Lung (tissue), 12 donors: ENCODE measurements around the gene KRTAP10-11. TPM values are rescaled to one million over a fixed set of nuclear protein-coding genes. Genes with fewer than 3 reads are reported as not detected.
A peak's percentile ranks its signal among the peaks of the same experiment; 100 is the strongest.
"Not testable (repeated sequence)": the region's sequence is repeated elsewhere in the genome, so short reads cannot be mapped to it uniquely, and the experiment has no call there.

Source experiments
- ATAC-seq: fragments of 200-7000 bp; cut with Tn5 transposase; one replicate; pipeline ENCODE4 v1.9.1; 2020; ENCODE audit warnings: moderate number of reproducible peaks; ENCODE audit not compliant: insufficient read depth, low FRiP score
- DNase-seq, 3 donors: peaks; one replicate each; pipeline ENCODE4 v3.0.0-alpha.2; 2013 to 2017
- H3K27ac ChIP-seq, 2 donors: one replicate each; pipeline ENCODE4 v1.5.1; 2013; ENCODE audit warnings: mild to moderate bottlenecking in 2 of 2, moderate library complexity in 2 of 2, control low read depth in 1 of 2, inconsistent platforms in 1 of 2, low read depth in 1 of 2, low read length in 1 of 2
- H3K27me3 ChIP-seq, 3 donors: one replicate each; pipeline ENCODE4 v1.5.1; 2013; ENCODE audit warnings: low read length in 2 of 3; ENCODE audit not compliant: control insufficient read depth in 3 of 3, insufficient read depth in 3 of 3
- H3K36me3 ChIP-seq, 4 donors: one replicate each; pipeline ENCODE4 v1.5.1; 2013; ENCODE audit warnings: low read length in 4 of 4, mild to moderate bottlenecking in 1 of 4, moderate library complexity in 1 of 4; ENCODE audit not compliant: control insufficient read depth in 4 of 4, insufficient read depth in 4 of 4
- H3K4me1 ChIP-seq, 5 donors: one replicate each; pipeline ENCODE4 v1.5.1; 2013; ENCODE audit warnings: low read length in 5 of 5, mild to moderate bottlenecking in 2 of 5, moderate library complexity in 1 of 5; ENCODE audit not compliant: control insufficient read depth in 5 of 5, insufficient read depth in 5 of 5
- H3K4me3 ChIP-seq: one replicate; pipeline ENCODE4 v1.5.1; 2013; ENCODE audit warnings: mild to moderate bottlenecking, control low read depth, moderate library complexity
- H3K9ac ChIP-seq, 2 donors: one replicate each; pipeline ENCODE4 v1.5.1; 2013; ENCODE audit warnings: low read length in 2 of 2, control low read depth in 1 of 2; ENCODE audit not compliant: insufficient read depth in 1 of 2
- H3K9me3 ChIP-seq, 4 donors: one replicate each; pipeline ENCODE4 v1.5.1; 2013; ENCODE audit warnings: low read length in 3 of 4, mild to moderate bottlenecking in 1 of 4, moderate library complexity in 1 of 4; ENCODE audit not compliant: control insufficient read depth in 4 of 4, insufficient read depth in 3 of 4
- WGBS, 2 donors: extraction: QIAGEN DNeasy Blood & Tissue Kit; methylation state at CpG; one replicate each; pipeline ENCODE4 v1.1.7; 2013; 5-methylcytosine and 5-hydroxymethylcytosine counted together
- polyA plus RNA-seq, 2 donors: library from polyadenylated mRNA; stranded (reverse); fragments of 200-250 nt; gene quantifications; one replicate each; pipeline ENCODE4 v1.2.1, GENCODE V29; 2013
- total RNA-seq, 2 donors: library from RNA; depleted of rRNA in 1 of 2; stranded (reverse); fragments of >200 nt in 1 of 2; gene quantifications; one replicate each; pipeline ENCODE4 v1.2.1, GENCODE V29; 2014 to 2021
- TF ChIP-seq, protein P1 (sequence below): IDR thresholded peaks from 2 replicates; pipeline ENCODE4 v1.5.1; 2012; ENCODE audit warnings: mild to moderate bottlenecking; ENCODE audit errors: control extremely low read depth, extremely low read depth
- donor health status: control.
- donor health status: control.
- donor health status: Bipolar disorder and iron deficiency.
- donor health status: healthy.
- donor health status: DM: yes; HTN: yes; CAD: no.

Gene KRTAP10-11
- total and polyA plus RNA-seq, 4 donors = not detected

DNA sequence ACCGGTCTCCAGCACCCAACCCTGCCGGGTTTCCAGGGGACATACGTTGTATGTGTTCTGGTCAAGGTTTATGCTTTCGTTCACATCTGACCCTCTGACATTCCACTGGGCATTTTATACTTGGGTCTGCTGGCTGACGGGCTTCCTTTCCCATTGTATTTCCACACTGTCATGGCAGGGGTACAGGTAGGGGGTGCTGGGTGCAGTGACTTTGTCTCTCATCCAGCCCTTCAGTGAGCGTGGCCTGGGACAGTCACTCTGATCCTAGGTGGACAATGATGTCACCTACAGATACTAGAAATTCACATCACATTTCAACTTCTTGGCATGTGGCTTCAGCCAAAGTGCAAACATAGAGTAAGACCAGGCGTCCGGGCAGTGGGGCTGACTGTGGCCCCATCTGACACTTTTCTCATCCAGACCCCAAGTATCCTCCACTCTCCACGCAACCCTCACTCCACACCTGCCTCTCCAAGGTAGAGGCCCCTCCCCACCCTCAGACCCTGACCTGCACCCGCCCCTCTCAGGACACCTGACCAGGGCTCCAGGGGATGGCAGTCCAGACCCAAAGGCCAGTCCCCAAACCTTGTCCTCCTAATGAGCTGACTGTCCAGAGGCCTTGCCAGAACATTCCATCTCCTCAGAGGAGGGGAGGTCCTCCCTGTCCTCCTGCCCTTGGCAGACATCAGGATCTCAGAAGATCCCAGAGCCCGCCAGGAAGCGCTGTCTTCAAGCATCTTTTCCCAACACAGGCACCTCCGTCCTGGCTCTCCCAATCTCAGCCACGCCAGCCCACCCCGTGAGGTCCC is 9.8 kb upstream of the KRTAP10-11 start:
- TF ChIP-seq, protein P1, sequence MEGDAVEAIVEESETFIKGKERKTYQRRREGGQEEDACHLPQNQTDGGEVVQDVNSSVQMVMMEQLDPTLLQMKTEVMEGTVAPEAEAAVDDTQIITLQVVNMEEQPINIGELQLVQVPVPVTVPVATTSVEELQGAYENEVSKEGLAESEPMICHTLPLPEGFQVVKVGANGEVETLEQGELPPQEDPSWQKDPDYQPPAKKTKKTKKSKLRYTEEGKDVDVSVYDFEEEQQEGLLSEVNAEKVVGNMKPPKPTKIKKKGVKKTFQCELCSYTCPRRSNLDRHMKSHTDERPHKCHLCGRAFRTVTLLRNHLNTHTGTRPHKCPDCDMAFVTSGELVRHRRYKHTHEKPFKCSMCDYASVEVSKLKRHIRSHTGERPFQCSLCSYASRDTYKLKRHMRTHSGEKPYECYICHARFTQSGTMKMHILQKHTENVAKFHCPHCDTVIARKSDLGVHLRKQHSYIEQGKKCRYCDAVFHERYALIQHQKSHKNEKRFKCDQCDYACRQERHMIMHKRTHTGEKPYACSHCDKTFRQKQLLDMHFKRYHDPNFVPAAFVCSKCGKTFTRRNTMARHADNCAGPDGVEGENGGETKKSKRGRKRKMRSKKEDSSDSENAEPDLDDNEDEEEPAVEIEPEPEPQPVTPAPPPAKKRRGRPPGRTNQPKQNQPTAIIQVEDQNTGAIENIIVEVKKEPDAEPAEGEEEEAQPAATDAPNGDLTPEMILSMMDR = no peak
- no peak for ATAC-seq
- peaks cover 0 to 11% (median 5%) of the 10 kb centered on the region in 4 donors for H3K9me3 ChIP-seq

GRCh38 chr21:44637018-44637850 is 9.0 kb upstream of the KRTAP10-11 start, which contains the start of gene KRTAP10-10:
TSS of gene KRTAP10-10 (plus strand) at chr21:44637356. CDS start at chr21:44637418, 62 bp downstream.
- DNase-seq = peak in 1 of 3 donors; percentile 29
- Histone ChIP-seq H3K9ac (no peak within 1 kb of the TSS), H3K27me3 (peaks cover 0 to 3% (median 0%) of the 10 kb centered on the region in 3 donors), H3K36me3 (no peaks in the 10 kb centered on the region), H3K9me3 (peaks cover 0 to 11% (median 3%) of the 10 kb centered on the region in 4 donors), H3K4me3 (no peak within 1 kb of the TSS), H3K4me1 (peaks cover 0 to 5% (median 0%) of the 10 kb centered on the region in 5 donors), H3K27ac (no peak within 1 kb of the TSS)
- no peak for ATAC-seq
- TF ChIP-seq, protein P1 = no peak
- 59 to 64% methylated on average over 18 to 21 of the region's 21 CpGs for WGBS, 2 donors

More for the DNA sequence above, 9.8 kb upstream of the KRTAP10-11 start:
- 82 to 86% methylated on average over 15 of the region's 15 CpGs for WGBS, 2 donors
- H3K27ac ChIP-seq = no peak overlapping the region
- peaks cover 0 to 3% (median 0%) of the 10 kb centered on the region in 3 donors for H3K27me3 ChIP-seq
- H3K9ac ChIP-seq = no peak overlapping the region
- H3K36me3 ChIP-seq = no peaks in the 10 kb centered on the region
- H3K4me1 ChIP-seq = peaks cover 0 to 5% (median 0%) of the 10 kb centered on the region in 5 donors
- no peak for DNase-seq
- H3K4me3 ChIP-seq = no peak overlapping the region

DNA sequence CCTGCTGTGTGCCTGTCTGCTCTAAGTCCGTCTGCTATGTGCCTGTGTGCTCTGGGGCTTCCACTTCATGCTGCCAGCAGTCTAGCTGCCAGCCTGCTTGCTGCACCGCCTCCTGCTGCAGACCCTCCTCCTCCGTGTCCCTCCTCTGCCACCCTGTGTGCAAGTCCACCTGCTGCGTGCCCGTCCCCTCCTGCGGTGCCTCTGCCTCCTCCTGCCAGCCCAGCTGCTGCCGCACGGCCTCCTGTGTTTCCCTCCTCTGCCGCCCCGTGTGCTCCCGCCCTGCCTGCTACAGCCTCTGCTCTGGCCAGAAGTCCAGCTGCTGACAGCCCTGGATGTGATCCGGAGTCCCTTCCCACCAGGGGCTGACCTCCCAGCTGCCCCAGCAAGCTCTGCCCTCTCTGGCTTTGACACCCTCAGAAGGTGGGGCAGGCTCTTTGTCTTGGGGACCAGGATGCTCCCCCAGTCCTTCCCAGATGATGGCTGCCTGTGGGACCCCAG is 8.3 kb upstream of the KRTAP10-11 start:
- not testable (repeated sequence) for ATAC-seq, H3K36me3 ChIP-seq, H3K9ac ChIP-seq, H3K4me3 ChIP-seq, H3K27ac ChIP-seq, H3K4me1 ChIP-seq, DNase-seq, H3K27me3 ChIP-seq
- peaks cover 0 to 11% (median 3%) of the 10 kb centered on the region in 4 donors for H3K9me3 ChIP-seq
- WGBS, 2 donors = 59 to 67% methylated on average over 11 of the region's 12 CpGs

- 79 to 83% methylated on average over 20 to 21 of the region's 21 CpGs for WGBS, 2 donors
- not testable (repeated sequence) for H3K4me3 ChIP-seq, H3K4me1 ChIP-seq, DNase-seq, H3K27ac ChIP-seq, H3K36me3 ChIP-seq, H3K27me3 ChIP-seq, ATAC-seq, H3K9ac ChIP-seq
- peaks cover 0 to 13% (median 3%) of the 10 kb centered on the region in 4 donors for H3K9me3 ChIP-seq
Measured at GRCh38 chr21:44638506-44639330, 7.5 kb upstream of the KRTAP10-11 start.
